NB4 (cell line): ENCODE data around the gene SH3BP4.

Experiments used
- CTCF ChIP-seq: IDR thresholded peaks from one replicate; pipeline ENCODE4 v1.5.1; 2012; ENCODE audit warnings: low read depth, low read length
- MAX ChIP-seq: IDR thresholded peaks from 2 replicates; pipeline ENCODE4 v1.6.1; 2011; ENCODE audit warnings: low read depth, low read length
- MYC ChIP-seq: IDR thresholded peaks from 2 replicates; pipeline ENCODE4 v1.6.1; 2011; ENCODE audit warnings: low read depth, low read length
- POLR2A ChIP-seq: IDR thresholded peaks from 2 replicates; pipeline ENCODE4 v1.6.1; 2011; ENCODE audit warnings: mild to moderate bottlenecking; ENCODE audit not compliant: insufficient read length; ENCODE audit errors: extremely low read depth

GRCh38 chr2:234977228-234977679, 25.4 kb downstream of the SH3BP4 start:
- TF ChIP-seq POLR2A = no peak
- TF ChIP-seq CTCF = no peak
- TF ChIP-seq MAX = no peak
- no peak for TF ChIP-seq MYC
